Measurements from ENCODE around the gene ZAP70. TPM values are rescaled to one million over a fixed set of nuclear protein-coding genes. Genes with fewer than 3 reads are reported as not detected.
"Not testable (repeated sequence)": the region's sequence is repeated elsewhere in the genome, so short reads cannot be mapped to it uniquely, and the experiment has no call there.

ZAP70 gene
- 100 to 1,000 TPM; 156 to 194 (median 186) TPM for total RNA-seq

GRCh38 chr2:97713296-97714083 is at the start of gene ZAP70:
TSS of gene ZAP70 (plus strand) at chr2:97713576. CDS start at chr2:97724037, 10,461 bp downstream.
- peak; percentile 60 to 64 for ATAC-seq
- H3K27me3 Mint-ChIP-seq (ENCODE audit: low read depth): no peaks in the 10 kb centered on the region
- H3K4me1 Mint-ChIP-seq (ENCODE audit: low read depth): peaks cover 82% of the 10 kb centered on the region
- H3K4me3 Mint-ChIP-seq: peak within 1 kb of the TSS; percentile 98
- no peaks in the 10 kb centered on the region for H3K9me3 Mint-ChIP-seq
- peak; percentile 54 for DNase-seq
- peaks cover 10% of the 10 kb centered on the region for H3K36me3 Mint-ChIP-seq (ENCODE audit: insufficient read depth)

GRCh38 chr2:97663626-97663961 is 49.8 kb upstream of the ZAP70 start:
- Mint-ChIP-seq H3K36me3 (ENCODE audit: insufficient read depth) (peaks cover 8% of the 10 kb centered on the region), H3K4me1 (ENCODE audit: low read depth) (peaks cover 27% of the 10 kb centered on the region), H3K4me3 (peak overlapping the region; percentile 97), H3K27me3 (ENCODE audit: low read depth) (no peaks in the 10 kb centered on the region), H3K9me3 (no peaks in the 10 kb centered on the region)
- ATAC-seq: no peak
- DNase-seq: no peak

- DNase-seq (peak; percentile 96), ATAC-seq (peak; percentile 82 to 83)
- Mint-ChIP-seq H3K9me3 (no peaks in the 10 kb centered on the region), H3K27me3 (ENCODE audit: low read depth) (no peaks in the 10 kb centered on the region), H3K4me3 (peak within 1 kb of the TSS; percentile 97), H3K4me1 (ENCODE audit: low read depth) (peaks cover 27% of the 10 kb centered on the region), H3K36me3 (ENCODE audit: insufficient read depth) (peaks cover 8% of the 10 kb centered on the region)
These were observed 49.3 kb upstream of the ZAP70 start, which contains the start of gene ACTR1B for GRCh38 chr2:97663962-97664635. TSS of gene ACTR1B (minus strand) at chr2:97664044. CDS start at chr2:97663890, 154 bp downstream.

GRCh38 chr2:97664636-97664970 is 48.8 kb upstream of the ZAP70 start:
- DNase-seq (no peak), ATAC-seq (no peak)
- Mint-ChIP-seq H3K4me1 (ENCODE audit: low read depth) (peaks cover 27% of the 10 kb centered on the region), H3K27me3 (ENCODE audit: low read depth) (no peaks in the 10 kb centered on the region), H3K36me3 (ENCODE audit: insufficient read depth) (peaks cover 8% of the 10 kb centered on the region), H3K4me3 (peak overlapping the region; percentile 89), H3K9me3 (no peaks in the 10 kb centered on the region)

GRCh38 chr2:97669448-97669847 is 43.9 kb upstream of the ZAP70 start, which contains the start of gene C2orf92:
TSS of gene C2orf92 (plus strand) at chr2:97669713. CDS start at chr2:97669789, 76 bp downstream.
- Mint-ChIP-seq H3K27me3 (ENCODE audit: low read depth) (peaks cover 3% of the 10 kb centered on the region), H3K4me3 (no peak within 1 kb of the TSS), H3K36me3 (ENCODE audit: insufficient read depth) (no peaks in the 10 kb centered on the region), H3K4me1 (ENCODE audit: low read depth) (peaks cover 19% of the 10 kb centered on the region), H3K9me3 (no peaks in the 10 kb centered on the region)
- DNase-seq (no peak), ATAC-seq (no peak)

GRCh38 chr2:97670471-97670870 is 42.9 kb upstream of the ZAP70 start:
- ATAC-seq (no peak), DNase-seq (no peak)
- H3K4me3 Mint-ChIP-seq: no peak overlapping the region
- peaks cover 12% of the 10 kb centered on the region for H3K4me1 Mint-ChIP-seq (ENCODE audit: low read depth)
- no peaks in the 10 kb centered on the region for H3K9me3 Mint-ChIP-seq
- peaks cover 3% of the 10 kb centered on the region for H3K27me3 Mint-ChIP-seq (ENCODE audit: low read depth)
- no peaks in the 10 kb centered on the region for H3K36me3 Mint-ChIP-seq (ENCODE audit: insufficient read depth)

- H3K36me3 Mint-ChIP-seq (ENCODE audit: insufficient read depth): no peaks in the 10 kb centered on the region
- no peaks in the 10 kb centered on the region for H3K9me3 Mint-ChIP-seq
- peaks cover 3% of the 10 kb centered on the region for H3K27me3 Mint-ChIP-seq (ENCODE audit: low read depth)
- no peak for DNase-seq
- H3K4me1 Mint-ChIP-seq (ENCODE audit: low read depth): peaks cover 12% of the 10 kb centered on the region
- H3K4me3 Mint-ChIP-seq: no peak overlapping the region
- no peak for ATAC-seq
These were observed 41.9 kb upstream of the ZAP70 start for GRCh38 chr2:97671526-97671925.

GRCh38 chr2:97672606-97673140 is 40.7 kb upstream of the ZAP70 start:
- not testable (repeated sequence) for H3K4me3 Mint-ChIP-seq; H3K27me3 Mint-ChIP-seq (ENCODE audit: low read depth); DNase-seq; H3K36me3 Mint-ChIP-seq (ENCODE audit: insufficient read depth); ATAC-seq; H3K9me3 Mint-ChIP-seq
- H3K4me1 Mint-ChIP-seq (ENCODE audit: low read depth): peaks cover 12% of the 10 kb centered on the region

- Mint-ChIP-seq H3K36me3 (ENCODE audit: insufficient read depth) (no peaks in the 10 kb centered on the region), H3K9me3 (no peaks in the 10 kb centered on the region), H3K4me1 (ENCODE audit: low read depth) (peaks cover 12% of the 10 kb centered on the region), H3K27me3 (ENCODE audit: low read depth) (peaks cover 3% of the 10 kb centered on the region), H3K4me3 (no peak overlapping the region)
- no peak for DNase-seq
- peak; percentile 51 to 61 for ATAC-seq
These were observed 40.0 kb upstream of the ZAP70 start for GRCh38 chr2:97673182-97673914.

GRCh38 chr2:97673915-97674283 is 39.5 kb upstream of the ZAP70 start:
- H3K9me3 Mint-ChIP-seq: no peaks in the 10 kb centered on the region
- ATAC-seq (peak; percentile 56 to 63), DNase-seq (no peak)
- peaks cover 3% of the 10 kb centered on the region for H3K27me3 Mint-ChIP-seq (ENCODE audit: low read depth)
- no peak overlapping the region for H3K4me3 Mint-ChIP-seq
- H3K36me3 Mint-ChIP-seq (ENCODE audit: insufficient read depth): no peaks in the 10 kb centered on the region
- peaks cover 12% of the 10 kb centered on the region for H3K4me1 Mint-ChIP-seq (ENCODE audit: low read depth)

- ATAC-seq: no peak
- DNase-seq: no peak
- no peak overlapping the region for H3K4me3 Mint-ChIP-seq
- H3K27me3 Mint-ChIP-seq (ENCODE audit: low read depth): peaks cover 3% of the 10 kb centered on the region
- peaks cover 12% of the 10 kb centered on the region for H3K4me1 Mint-ChIP-seq (ENCODE audit: low read depth)
- no peaks in the 10 kb centered on the region for H3K9me3 Mint-ChIP-seq
- no peaks in the 10 kb centered on the region for H3K36me3 Mint-ChIP-seq (ENCODE audit: insufficient read depth)
These were observed 37.8 kb upstream of the ZAP70 start for GRCh38 chr2:97675430-97676113.

GRCh38 chr2:97676620-97677019 is 36.8 kb upstream of the ZAP70 start:
- ATAC-seq (peak in 1 of 2 donors; percentile 30), DNase-seq (no peak)
- peaks cover 12% of the 10 kb centered on the region for H3K4me1 Mint-ChIP-seq (ENCODE audit: low read depth)
- H3K9me3 Mint-ChIP-seq: no peaks in the 10 kb centered on the region
- H3K4me3 Mint-ChIP-seq: no peak overlapping the region
- no peaks in the 10 kb centered on the region for H3K36me3 Mint-ChIP-seq (ENCODE audit: insufficient read depth)
- peaks cover 3% of the 10 kb centered on the region for H3K27me3 Mint-ChIP-seq (ENCODE audit: low read depth)

- H3K27me3 Mint-ChIP-seq (ENCODE audit: low read depth): peaks cover 3% of the 10 kb centered on the region
- H3K9me3 Mint-ChIP-seq: no peaks in the 10 kb centered on the region
- ATAC-seq (no peak), DNase-seq (no peak)
- H3K4me3 Mint-ChIP-seq: no peak overlapping the region
- H3K36me3 Mint-ChIP-seq (ENCODE audit: insufficient read depth): no peaks in the 10 kb centered on the region
- peaks cover 12% of the 10 kb centered on the region for H3K4me1 Mint-ChIP-seq (ENCODE audit: low read depth)
These were observed 35.9 kb upstream of the ZAP70 start for GRCh38 chr2:97677480-97677879.

GRCh38 chr2:97678298-97678697 is 35.1 kb upstream of the ZAP70 start:
- H3K9me3 Mint-ChIP-seq: no peaks in the 10 kb centered on the region
- DNase-seq: no peak
- H3K36me3 Mint-ChIP-seq (ENCODE audit: insufficient read depth): no peaks in the 10 kb centered on the region
- peaks cover 9% of the 10 kb centered on the region for H3K4me1 Mint-ChIP-seq (ENCODE audit: low read depth)
- H3K27me3 Mint-ChIP-seq (ENCODE audit: low read depth): peaks cover 3% of the 10 kb centered on the region
- ATAC-seq: no peak
- H3K4me3 Mint-ChIP-seq: no peak overlapping the region

Measured in activated T-cell treated with anti-CD3 and anti-CD28 coated beads, Interleukin-2, amount 50 U/mL, for 4 hours (primary cell).